Mucosa of rectum (tissue), 2 donors: ENCODE results near the gene MCRIP2.
A peak's percentile ranks its signal among the peaks of the same experiment; 100 is the strongest.

ENCODE experiments used
- H3K27ac ChIP-seq, 2 donors: one replicate each; pipeline ENCODE4 v1.7.0; 2013; ENCODE audit warnings: inconsistent platforms in 2 of 2, low read depth in 2 of 2, low read length in 2 of 2
- H3K27me3 ChIP-seq, 2 donors: one replicate each; pipeline ENCODE4 v1.7.0; 2013; ENCODE audit warnings: low read length in 2 of 2; ENCODE audit not compliant: control insufficient read depth in 2 of 2, insufficient read depth in 2 of 2
- H3K36me3 ChIP-seq, 2 donors: one replicate each; pipeline ENCODE4 v1.7.0; 2013; ENCODE audit warnings: low read length in 2 of 2; ENCODE audit not compliant: control insufficient read depth in 2 of 2, insufficient read depth in 2 of 2
- H3K4me1 ChIP-seq, 2 donors: one replicate each; pipeline ENCODE4 v1.7.0; 2013; ENCODE audit warnings: low read length in 2 of 2, mild to moderate bottlenecking in 1 of 2; ENCODE audit not compliant: control insufficient read depth in 2 of 2, insufficient read depth in 2 of 2
- H3K4me3 ChIP-seq, 2 donors: one replicate each; pipeline ENCODE4 v1.7.0; 2013; ENCODE audit warnings: low read length in 2 of 2
- H3K9ac ChIP-seq, 2 donors: one replicate each; pipeline ENCODE4 v1.7.0; 2013; ENCODE audit warnings: low read length in 2 of 2, low read depth in 1 of 2, mild to moderate bottlenecking in 1 of 2
- H3K9me3 ChIP-seq, 2 donors: one replicate each; pipeline ENCODE4 v1.7.0; 2013; ENCODE audit warnings: low read length in 2 of 2; ENCODE audit not compliant: control insufficient read depth in 2 of 2
- donor health status: healthy.
- donor health status: Normal muscosa, but diverticular disease.

MCRIP2 gene

GRCh38 chr16:648071-648780 lies 6.6 kb downstream of the MCRIP2 start:
- H3K9me3 ChIP-seq = no peaks in the 10 kb centered on the region
- peak overlapping the region; percentile 72 to 73 for H3K9ac ChIP-seq
- peak overlapping the region; percentile 64 to 72 for H3K4me3 ChIP-seq
- no peaks in the 10 kb centered on the region for H3K27me3 ChIP-seq
- H3K36me3 ChIP-seq = no peaks in the 10 kb centered on the region
- peaks cover 50 to 61% of the 10 kb centered on the region in 2 donors for H3K4me1 ChIP-seq
- H3K27ac ChIP-seq = peak overlapping the region; percentile 94 to 95

GRCh38 chr16:648781-649589 lies 7.4 kb downstream of the MCRIP2 start, which contains the start of gene WDR90:
WDR90 (plus strand) TSS chr16:649365; CDS start chr16:649417, 52 bp downstream.
- Histone ChIP-seq H3K27ac (peak within 1 kb of the TSS; percentile 94 to 95), H3K4me1 (peaks cover 45 to 55% of the 10 kb centered on the region in 2 donors), H3K36me3 (no peaks in the 10 kb centered on the region)

DNA sequence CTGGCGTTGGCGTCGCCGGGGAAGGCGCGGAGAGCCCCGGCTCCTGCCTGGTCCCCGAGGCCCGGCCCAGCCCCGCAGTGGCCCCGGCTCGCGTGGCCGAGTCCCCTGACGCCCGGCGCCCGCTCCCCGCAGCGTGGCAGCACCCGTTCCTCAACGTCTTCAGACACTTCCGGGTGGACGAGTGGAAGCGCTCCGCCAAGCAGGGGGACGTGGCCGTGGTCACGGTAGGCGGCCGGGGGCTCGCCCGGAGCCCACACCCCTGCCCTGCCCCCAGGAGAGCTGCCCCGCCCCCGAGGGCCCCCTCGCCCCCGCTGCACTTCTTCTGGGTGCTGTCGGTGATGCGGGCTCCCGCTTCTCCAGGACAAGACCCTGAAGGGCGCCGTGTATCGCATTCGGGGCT lies 8.0 kb downstream of the MCRIP2 start:
- Histone ChIP-seq H3K27ac (peak overlapping the region in 1 of 2 donors; percentile 94), H3K27me3 (no peaks in the 10 kb centered on the region), H3K9ac (peak overlapping the region in 1 of 2 donors; percentile 72), H3K36me3 (no peaks in the 10 kb centered on the region), H3K4me3 (peak overlapping the region; percentile 64 to 72), H3K9me3 (no peaks in the 10 kb centered on the region), H3K4me1 (peaks cover 41 to 48% of the 10 kb centered on the region in 2 donors)

More at GRCh38 chr16:648781-649589, 7.4 kb downstream of the MCRIP2 start, which contains the start of gene WDR90:
- Histone ChIP-seq H3K9ac (peak within 1 kb of the TSS; percentile 72 to 73), H3K27me3 (no peaks in the 10 kb centered on the region), H3K4me3 (peak within 1 kb of the TSS; percentile 64 to 72), H3K9me3 (no peaks in the 10 kb centered on the region)

DNA sequence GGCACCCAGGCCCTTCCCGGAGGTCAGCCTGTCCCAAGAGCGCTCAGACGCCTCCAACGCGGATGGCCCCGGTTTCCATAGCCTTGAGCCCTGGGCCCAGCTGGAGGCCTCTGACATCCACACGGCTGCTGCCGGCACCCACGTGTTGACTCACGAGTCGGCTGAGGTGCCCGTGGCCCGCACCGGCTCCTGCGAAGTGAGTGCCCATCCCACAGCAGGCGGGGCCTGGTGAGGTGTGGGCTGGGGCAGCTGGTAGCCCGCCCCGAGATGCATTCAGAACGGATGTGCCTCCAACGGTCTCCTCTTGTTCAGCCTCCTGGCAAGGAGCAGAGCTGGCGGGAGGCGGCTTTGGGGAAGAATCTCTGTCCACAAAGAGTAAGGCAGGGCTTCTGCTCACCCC lies 10.2 kb downstream of the MCRIP2 start:
- H3K36me3 ChIP-seq = no peaks in the 10 kb centered on the region
- no peaks in the 10 kb centered on the region for H3K27me3 ChIP-seq
- H3K4me1 ChIP-seq = peaks cover 24 to 30% of the 10 kb centered on the region in 2 donors
- H3K27ac ChIP-seq = no peak overlapping the region
- H3K9ac ChIP-seq = no peak overlapping the region
- H3K4me3 ChIP-seq = no peak overlapping the region
- no peaks in the 10 kb centered on the region for H3K9me3 ChIP-seq

- H3K4me1 ChIP-seq = peaks cover 16 to 22% of the 10 kb centered on the region in 2 donors
- no peak overlapping the region for H3K4me3 ChIP-seq
- no peaks in the 10 kb centered on the region for H3K36me3 ChIP-seq
- H3K9me3 ChIP-seq = no peaks in the 10 kb centered on the region
- H3K27me3 ChIP-seq = no peaks in the 10 kb centered on the region
- H3K27ac ChIP-seq = no peak overlapping the region
- H3K9ac ChIP-seq = no peak overlapping the region
Observed at GRCh38 chr16:652454-653305, 11.1 kb downstream of the MCRIP2 start.

- no peak overlapping the region for H3K27ac ChIP-seq
- no peaks in the 10 kb centered on the region for H3K9me3 ChIP-seq
- no peak overlapping the region for H3K9ac ChIP-seq
- H3K4me1 ChIP-seq = peaks cover 4 to 8% of the 10 kb centered on the region in 2 donors
- peaks cover 1 to 2% of the 10 kb centered on the region in 2 donors for H3K36me3 ChIP-seq
- no peak overlapping the region for H3K4me3 ChIP-seq
- no peaks in the 10 kb centered on the region for H3K27me3 ChIP-seq
Observed at GRCh38 chr16:654034-654433, 12.4 kb downstream of the MCRIP2 start.

- no peak overlapping the region for H3K4me3 ChIP-seq
- no peak overlapping the region for H3K27ac ChIP-seq
- H3K4me1 ChIP-seq = peaks cover 9% of the 10 kb centered on the region in 2 donors
- no peaks in the 10 kb centered on the region for H3K9me3 ChIP-seq
- H3K27me3 ChIP-seq = no peaks in the 10 kb centered on the region
- peaks cover 1 to 2% of the 10 kb centered on the region in 2 donors for H3K36me3 ChIP-seq
- H3K9ac ChIP-seq = no peak overlapping the region
Observed at GRCh38 chr16:657487-657886, 15.9 kb downstream of the MCRIP2 start.

- peaks cover 9% of the 10 kb centered on the region in 2 donors for H3K4me1 ChIP-seq
- H3K4me3 ChIP-seq = no peak overlapping the region
- no peak overlapping the region for H3K9ac ChIP-seq
- H3K9me3 ChIP-seq = no peaks in the 10 kb centered on the region
- H3K36me3 ChIP-seq = peaks cover 1 to 2% of the 10 kb centered on the region in 2 donors
- H3K27me3 ChIP-seq = no peaks in the 10 kb centered on the region
- no peak overlapping the region for H3K27ac ChIP-seq
Observed at GRCh38 chr16:658679-659571, 17.3 kb downstream of the MCRIP2 start.

DNA sequence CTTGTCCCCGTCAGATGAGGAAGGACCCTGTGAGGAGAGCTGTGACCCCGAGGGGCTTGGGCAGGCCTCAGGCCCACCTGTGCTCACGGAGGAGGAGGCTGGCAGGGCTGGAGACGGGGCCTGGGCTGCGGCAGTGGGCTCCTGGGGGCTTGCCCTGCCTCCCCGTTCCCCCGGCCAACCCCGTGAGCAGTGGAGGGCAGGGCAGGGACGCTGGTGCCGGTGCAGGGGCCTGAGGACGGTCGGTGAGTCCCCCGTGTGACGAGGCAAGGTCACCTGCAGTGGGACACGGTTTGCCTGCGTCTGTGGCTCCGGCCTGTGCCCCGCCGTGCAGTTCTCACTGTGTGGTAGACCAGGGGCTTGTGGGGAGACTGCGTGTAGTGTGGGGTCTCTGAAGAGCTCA lies 18.0 kb downstream of the MCRIP2 start:
- no peaks in the 10 kb centered on the region for H3K9me3 ChIP-seq
- H3K36me3 ChIP-seq = peaks cover 1 to 2% of the 10 kb centered on the region in 2 donors
- peaks cover 9% of the 10 kb centered on the region in 2 donors for H3K4me1 ChIP-seq
- no peaks in the 10 kb centered on the region for H3K27me3 ChIP-seq
- H3K9ac ChIP-seq = no peak overlapping the region
- H3K27ac ChIP-seq = no peak overlapping the region
- no peak overlapping the region for H3K4me3 ChIP-seq
